ENCODE results near the gene OSR1. TPM values are rescaled to one million over a fixed set of nuclear protein-coding genes. Genes with fewer than 3 reads are reported as not detected.

OSR1 gene
- total RNA-seq, 1 experiment from 2014 or later = 2.6 TPM

DNA sequence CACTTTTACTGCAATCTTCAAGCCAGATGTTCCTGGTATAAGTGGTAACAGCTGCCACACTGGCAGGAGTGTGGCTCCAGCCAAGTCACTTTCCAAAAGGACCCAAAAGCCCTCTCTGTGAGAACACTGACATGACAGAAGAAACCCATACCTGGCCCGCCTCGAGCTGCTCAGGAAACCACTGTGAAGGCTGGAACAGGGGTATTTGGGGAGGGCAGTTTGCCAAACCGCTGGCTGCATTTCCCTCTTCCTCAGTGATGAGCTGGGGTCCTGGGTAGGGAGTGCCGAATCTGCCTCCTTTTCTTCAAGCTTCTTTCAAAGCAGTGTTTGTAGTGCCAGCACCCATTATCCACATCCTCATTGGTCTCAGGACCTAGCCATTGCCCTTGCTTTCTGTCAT, 10.3 kb upstream of the OSR1 start:
- ChIA-PET CTCF (interaction anchor here (0.9 to 3.1 kb wide), 12 partner anchors 9 to 982 kb away, joined by 3 to 48 read pairs (median 4); no protein-coding TSS in a partner anchor), RAD21 (ENCODE audit: low non-redundant PET in 1 of 2, low total read pairs in 2 of 2, uncharacterized antibody in 2 of 2, unreplicated experiment in 2 of 2) (interaction anchor here (0.8 to 1.2 kb wide), 4 partner anchors 296 to 308 kb away, joined by 3 to 7 read pairs (median 4); no protein-coding TSS in a partner anchor)
- BruUV-seq (replicated peaks) = no TSS peak

More for the DNA sequence above, 10.3 kb upstream of the OSR1 start:
- POLR2A ChIA-PET = no interaction called here
- Histone ChIP-seq H3K27me3 (ENCODE audit: insufficient read depth, low read length) (peaks cover 8% of the 10 kb centered on the region; the same call in 1 of the 2 replicates), H2AFZ (ENCODE audit: low read depth, low read length, poor library complexity, severe bottlenecking) (no peak overlapping the region), H3K9ac (ENCODE audit: low read length) (no peak overlapping the region), H3K36me3 (ENCODE audit: control insufficient read depth in 1 of 2, insufficient read depth in 2 of 2, low read length in 2 of 2) (no peaks in the 10 kb centered on the region), H3K4me2 (ENCODE audit: low read length) (no peak overlapping the region), H3K27ac (ENCODE audit: low read depth, low read length) (no peak overlapping the region), H4K20me1 (ENCODE audit: insufficient read depth) (no peaks in the 10 kb centered on the region), H3K79me2 (ENCODE audit: insufficient read depth, low read length) (no peaks in the 10 kb centered on the region), H3K4me1 (ENCODE audit: control insufficient read depth in 1 of 2, insufficient read depth in 2 of 2, low read length in 2 of 2) (no peaks in the 10 kb centered on the region), H3K9me2 (ENCODE audit: insufficient read depth) (no peaks in the 10 kb centered on the region), H3K4me3 (replicated peaks in 1 of 2; ENCODE audit: low read depth in 1 of 2, low read length in 2 of 2) (no peak overlapping the region), H3K9me3 (ENCODE audit: control insufficient read depth in 1 of 2, insufficient read depth in 1 of 2, low read depth in 1 of 2, low read length in 2 of 2) (no peaks in the 10 kb centered on the region)
- DNase-seq (ENCODE audit: low read depth, low spot score) (no peak), ATAC-seq (no peak)
- intact Hi-C loops (cut with micrococcal nuclease) = loop anchor here (1.0 kb wide), 3 partner anchors 299 to 495 kb away; no protein-coding TSS in a partner anchor
- no peak for TF ChIP-seq SRF (IDR thresholded peaks at IDR 0.05; ENCODE audit: low read depth)
- TF ChIP-seq CEBPB (IDR thresholded peaks at IDR 0.05; ENCODE audit: low read depth) = no peak
- TF ChIP-seq, protein P1, sequence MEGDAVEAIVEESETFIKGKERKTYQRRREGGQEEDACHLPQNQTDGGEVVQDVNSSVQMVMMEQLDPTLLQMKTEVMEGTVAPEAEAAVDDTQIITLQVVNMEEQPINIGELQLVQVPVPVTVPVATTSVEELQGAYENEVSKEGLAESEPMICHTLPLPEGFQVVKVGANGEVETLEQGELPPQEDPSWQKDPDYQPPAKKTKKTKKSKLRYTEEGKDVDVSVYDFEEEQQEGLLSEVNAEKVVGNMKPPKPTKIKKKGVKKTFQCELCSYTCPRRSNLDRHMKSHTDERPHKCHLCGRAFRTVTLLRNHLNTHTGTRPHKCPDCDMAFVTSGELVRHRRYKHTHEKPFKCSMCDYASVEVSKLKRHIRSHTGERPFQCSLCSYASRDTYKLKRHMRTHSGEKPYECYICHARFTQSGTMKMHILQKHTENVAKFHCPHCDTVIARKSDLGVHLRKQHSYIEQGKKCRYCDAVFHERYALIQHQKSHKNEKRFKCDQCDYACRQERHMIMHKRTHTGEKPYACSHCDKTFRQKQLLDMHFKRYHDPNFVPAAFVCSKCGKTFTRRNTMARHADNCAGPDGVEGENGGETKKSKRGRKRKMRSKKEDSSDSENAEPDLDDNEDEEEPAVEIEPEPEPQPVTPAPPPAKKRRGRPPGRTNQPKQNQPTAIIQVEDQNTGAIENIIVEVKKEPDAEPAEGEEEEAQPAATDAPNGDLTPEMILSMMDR (IDR thresholded peaks at IDR 0.05 in 2 of 3, conservative IDR thresholded peaks at IDR 0.05 in 1 of 3; ENCODE audit: borderline replicate concordance in 1 of 3, insufficient read depth in 1 of 3, low read depth in 2 of 3, low read length in 2 of 3) = no peak
- no peak for TF ChIP-seq TCF7L2 (IDR thresholded peaks at IDR 0.05; ENCODE audit: borderline replicate concordance, extremely low read depth, insufficient read depth, insufficient read length)
- TF ChIP-seq, protein P2, sequence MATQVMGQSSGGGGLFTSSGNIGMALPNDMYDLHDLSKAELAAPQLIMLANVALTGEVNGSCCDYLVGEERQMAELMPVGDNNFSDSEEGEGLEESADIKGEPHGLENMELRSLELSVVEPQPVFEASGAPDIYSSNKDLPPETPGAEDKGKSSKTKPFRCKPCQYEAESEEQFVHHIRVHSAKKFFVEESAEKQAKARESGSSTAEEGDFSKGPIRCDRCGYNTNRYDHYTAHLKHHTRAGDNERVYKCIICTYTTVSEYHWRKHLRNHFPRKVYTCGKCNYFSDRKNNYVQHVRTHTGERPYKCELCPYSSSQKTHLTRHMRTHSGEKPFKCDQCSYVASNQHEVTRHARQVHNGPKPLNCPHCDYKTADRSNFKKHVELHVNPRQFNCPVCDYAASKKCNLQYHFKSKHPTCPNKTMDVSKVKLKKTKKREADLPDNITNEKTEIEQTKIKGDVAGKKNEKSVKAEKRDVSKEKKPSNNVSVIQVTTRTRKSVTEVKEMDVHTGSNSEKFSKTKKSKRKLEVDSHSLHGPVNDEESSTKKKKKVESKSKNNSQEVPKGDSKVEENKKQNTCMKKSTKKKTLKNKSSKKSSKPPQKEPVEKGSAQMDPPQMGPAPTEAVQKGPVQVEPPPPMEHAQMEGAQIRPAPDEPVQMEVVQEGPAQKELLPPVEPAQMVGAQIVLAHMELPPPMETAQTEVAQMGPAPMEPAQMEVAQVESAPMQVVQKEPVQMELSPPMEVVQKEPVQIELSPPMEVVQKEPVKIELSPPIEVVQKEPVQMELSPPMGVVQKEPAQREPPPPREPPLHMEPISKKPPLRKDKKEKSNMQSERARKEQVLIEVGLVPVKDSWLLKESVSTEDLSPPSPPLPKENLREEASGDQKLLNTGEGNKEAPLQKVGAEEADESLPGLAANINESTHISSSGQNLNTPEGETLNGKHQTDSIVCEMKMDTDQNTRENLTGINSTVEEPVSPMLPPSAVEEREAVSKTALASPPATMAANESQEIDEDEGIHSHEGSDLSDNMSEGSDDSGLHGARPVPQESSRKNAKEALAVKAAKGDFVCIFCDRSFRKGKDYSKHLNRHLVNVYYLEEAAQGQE (IDR thresholded peaks at IDR 0.05; ENCODE audit: low read depth) = no peak

Data from HCT116 (cell line).